SK-N-SH treated with all-trans-retinoic acid at 6 μM for 48 hours (cell line): Measurements from ENCODE around the gene ATP2B3.

Experiments
- ATAC-seq: fragments of 200-7000 bp; cut with Tn5 transposase; 3 replicates; pipeline ENCODE4 v1.9.1; 2020; ENCODE audit warnings: mild to moderate bottlenecking, moderate library complexity
- BACH2 ChIP-seq: fragments of 250-450 bp; sonication (Bioruptor Pico); IDR thresholded peaks from 2 replicates; pipeline ENCODE4 v1.9.0; 2021; ENCODE audit warnings: mild to moderate bottlenecking, borderline replicate concordance
- CREB5 ChIP-seq: fragments of 250-450 bp; sonication (Bioruptor Pico); IDR thresholded peaks from 2 replicates; pipeline ENCODE4 v1.5.1; 2020; ENCODE audit warnings: low read depth, mild to moderate bottlenecking, moderate library complexity
- CSDC2 ChIP-seq: fragments of 250-450 bp; sonication (Bioruptor Pico); IDR thresholded peaks from 2 replicates; pipeline ENCODE4 v1.5.0; 2020; ENCODE audit warnings: mild to moderate bottlenecking, moderate library complexity
- CSRNP3 ChIP-seq: fragments of 250-450 bp; sonication (Bioruptor Pico); IDR thresholded peaks from 2 replicates; pipeline ENCODE4 v1.5.1; 2021; ENCODE audit warnings: mild to moderate bottlenecking, moderate library complexity
- ESRRG ChIP-seq: fragments of 250-450 bp; sonication (Bioruptor Pico); IDR thresholded peaks from 2 replicates; pipeline ENCODE4 v1.6.1; 2021; ENCODE audit warnings: mild to moderate bottlenecking
- GLIS3 ChIP-seq: fragments of 250-450 bp; sonication (Bioruptor Pico); IDR thresholded peaks from 2 replicates; pipeline ENCODE4 v1.5.0; 2020; ENCODE audit warnings: mild to moderate bottlenecking, moderate library complexity
- ISL1 ChIP-seq: fragments of 250-450 bp; sonication (Bioruptor Pico); IDR thresholded peaks from 2 replicates; pipeline ENCODE4 v2.1.2; 2022; ENCODE audit warnings: mild to moderate bottlenecking, moderate library complexity
- OSR1 ChIP-seq: fragments of 250-450 bp; sonication (Bioruptor Pico); IDR thresholded peaks from 2 replicates; pipeline ENCODE4 v1.8.0; 2022; ENCODE audit warnings: moderate library complexity, mild to moderate bottlenecking, inconsistent platforms
- PATZ1 ChIP-seq: fragments of 250-450 bp; sonication (Bioruptor Pico); IDR thresholded peaks from 2 replicates; pipeline ENCODE4 v1.8.0; 2020; ENCODE audit warnings: mild to moderate bottlenecking, moderate library complexity, borderline replicate concordance
- POU6F1 ChIP-seq: fragments of 250-450 bp; sonication (Bioruptor Pico); IDR thresholded peaks from 2 replicates; pipeline ENCODE4 v1.8.0; 2021; ENCODE audit warnings: low read depth, mild to moderate bottlenecking, moderate library complexity, borderline replicate concordance
- PPARA ChIP-seq: fragments of 250-450 bp; sonication (Bioruptor Pico); IDR thresholded peaks from 2 replicates; pipeline ENCODE4 v1.5.0; 2020; ENCODE audit warnings: mild to moderate bottlenecking, borderline replicate concordance
- RARB ChIP-seq: fragments of 250-450 bp; sonication (Bioruptor Pico); IDR thresholded peaks from 2 replicates; pipeline ENCODE4 v1.8.0; 2021; ENCODE audit warnings: mild to moderate bottlenecking, moderate library complexity
- SNAI2 ChIP-seq: fragments of 250-450 bp; sonication (Bioruptor Pico); IDR thresholded peaks from 2 replicates; pipeline ENCODE4 v1.5.0; 2020; ENCODE audit warnings: mild to moderate bottlenecking, moderate library complexity
- TCF4 ChIP-seq: fragments of 250-450 bp; sonication (Bioruptor Pico); IDR thresholded peaks from 2 replicates; pipeline ENCODE4 v1.8.0; 2021; ENCODE audit warnings: mild to moderate bottlenecking, moderate library complexity, borderline replicate concordance
- TSHZ2 ChIP-seq: fragments of 250-450 bp; sonication (Bioruptor Pico); IDR thresholded peaks from 2 replicates; pipeline ENCODE4 v1.5.0; 2020; ENCODE audit warnings: mild to moderate bottlenecking, moderate library complexity
- ZC3H10 ChIP-seq: fragments of 250-450 bp; sonication (Bioruptor Pico); IDR thresholded peaks from 2 replicates; pipeline ENCODE4 v1.5.1; 2021; ENCODE audit warnings: mild to moderate bottlenecking, moderate library complexity
- ZFP3 ChIP-seq: fragments of 250-450 bp; sonication (Bioruptor Pico); IDR thresholded peaks from 2 replicates; pipeline ENCODE4 v1.5.0; 2020; ENCODE audit warnings: mild to moderate bottlenecking, moderate library complexity
- ZFP30 ChIP-seq: fragments of 450-650 bp; formaldehyde crosslinking; IDR thresholded peaks from 2 replicates; pipeline ENCODE4 v1.5.0; 2022; ENCODE audit warnings: mild to moderate bottlenecking, moderate library complexity
- ZNF70 ChIP-seq: fragments of 450-650 bp; formaldehyde crosslinking; IDR thresholded peaks from 2 replicates; pipeline ENCODE4 v1.5.0; 2020; ENCODE audit warnings: mild to moderate bottlenecking, moderate library complexity
- ZNF8 ChIP-seq: fragments of 450-650 bp; formaldehyde crosslinking; IDR thresholded peaks from 2 replicates; pipeline ENCODE4 v1.5.0; 2020; ENCODE audit warnings: mild to moderate bottlenecking, moderate library complexity

Gene ATP2B3

GRCh38 chrX:153556767-153557166, 39.3 kb downstream of the ATP2B3 start:
- TF ChIP-seq ZNF70 (CRISPR knock-in tag) (no peak), ZFP30 (CRISPR knock-in tag) (no peak), SNAI2 (CRISPR knock-in tag) (no peak), POU6F1 (no peak), ZNF8 (no peak), ISL1 (CRISPR knock-in tag) (no peak), ZC3H10 (CRISPR knock-in tag) (no peak), CSDC2 (CRISPR knock-in tag) (no peak), ZFP3 (no peak), GLIS3 (CRISPR knock-in tag) (no peak), CREB5 (CRISPR knock-in tag) (no peak), PATZ1 (CRISPR knock-in tag) (no peak), TCF4 (CRISPR knock-in tag) (no peak), TSHZ2 (CRISPR knock-in tag) (no peak)
- ATAC-seq, result no peak

GRCh38 chrX:153557618-153558355, 40.3 kb downstream of the ATP2B3 start:
- no peak for ATAC-seq
- TF ChIP-seq OSR1 (CRISPR knock-in tag) (no peak), GLIS3 (CRISPR knock-in tag) (no peak), RARB (CRISPR knock-in tag) (no peak), ZC3H10 (CRISPR knock-in tag) (no peak), CSRNP3 (CRISPR knock-in tag) (no peak), ESRRG (CRISPR knock-in tag) (no peak), BACH2 (CRISPR knock-in tag) (no peak), PPARA (CRISPR knock-in tag) (no peak), ZNF70 (CRISPR knock-in tag) (no peak), ISL1 (CRISPR knock-in tag) (no peak), TSHZ2 (CRISPR knock-in tag) (no peak), SNAI2 (CRISPR knock-in tag) (no peak), CREB5 (CRISPR knock-in tag) (no peak), ZNF8 (no peak), POU6F1 (no peak)
